ENCODE results near the gene AP1S2. TPM values are rescaled to one million over a fixed set of nuclear protein-coding genes. Genes with fewer than 3 reads are reported as not detected.
"Not testable (repeated sequence)": the region's sequence is repeated elsewhere in the genome, so short reads cannot be mapped to it uniquely, and the experiment has no call there.

The AP1S2 gene
- polyA plus RNA-seq, 2 donors = 5.2 to 7.5 TPM

DNA sequence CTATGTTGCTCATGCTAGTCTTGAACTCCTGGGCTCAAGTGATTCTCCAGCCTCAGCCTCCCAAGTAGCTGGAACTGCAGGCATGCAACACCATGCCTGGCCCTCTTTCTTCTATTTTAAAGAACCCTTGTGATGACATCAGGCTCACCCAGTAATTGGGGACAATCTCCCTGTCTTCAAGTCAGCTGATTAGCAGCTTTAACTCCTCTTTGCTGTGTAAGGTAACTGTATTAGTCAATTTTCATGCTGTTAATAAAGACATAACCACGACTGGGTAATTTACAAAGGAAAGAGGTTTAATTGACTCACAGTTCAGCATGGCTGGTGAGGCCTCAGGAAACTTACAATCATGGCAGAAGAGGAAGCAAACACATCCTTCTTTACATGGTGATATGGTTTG lies 23.3 kb upstream of the AP1S2 start:
- WGBS, 2 donors = 59 to 81% methylated on average over 1 of the region's 1 CpG
- H3K27me3 ChIP-seq (ENCODE audit: control insufficient read depth in 1 of 2, insufficient read depth in 2 of 2, low read length in 2 of 2); H3K4me3 ChIP-seq (ENCODE audit: low read depth in 1 of 2, low read length in 2 of 2); H3K4me1 ChIP-seq (ENCODE audit: control insufficient read depth in 2 of 2, insufficient read depth in 2 of 2, low read length in 1 of 2); H3K27ac ChIP-seq (ENCODE audit: low read depth in 2 of 2, low read length in 1 of 2); H3K9me3 ChIP-seq (ENCODE audit: control insufficient read depth in 2 of 2, insufficient read depth in 1 of 2, low read depth in 1 of 2, low read length in 1 of 2); H3K36me3 ChIP-seq (ENCODE audit: control insufficient read depth in 2 of 2, insufficient read depth in 2 of 2, low read length in 1 of 2): not testable (repeated sequence)

DNA sequence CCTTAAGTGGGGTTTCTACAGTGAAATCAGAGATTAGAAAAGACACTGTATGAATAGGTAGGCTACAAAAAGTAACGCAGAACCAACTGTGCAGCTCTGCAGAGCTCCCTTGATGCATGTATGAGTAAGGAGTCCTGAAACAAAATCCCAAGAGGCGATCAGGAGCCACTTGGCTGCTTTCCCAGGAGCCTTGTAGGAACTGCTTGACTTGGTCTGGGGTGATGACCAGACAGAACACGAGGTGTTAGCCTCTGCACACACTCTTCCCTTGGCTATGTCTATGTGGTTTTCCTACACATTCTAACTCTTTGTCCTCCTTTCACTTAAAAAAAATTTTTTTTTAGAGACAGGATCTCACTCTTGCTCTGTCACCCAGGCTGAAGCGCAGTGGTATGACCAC lies 22.8 kb upstream of the AP1S2 start:
- Histone ChIP-seq H3K9me3 (ENCODE audit: control insufficient read depth in 2 of 2, insufficient read depth in 1 of 2, low read depth in 1 of 2, low read length in 1 of 2) (no peaks in the 10 kb centered on the region), H3K27ac (ENCODE audit: low read depth in 2 of 2, low read length in 1 of 2) (no peak overlapping the region), H3K4me1 (ENCODE audit: control insufficient read depth in 2 of 2, insufficient read depth in 2 of 2, low read length in 1 of 2) (no peaks in the 10 kb centered on the region), H3K4me3 (ENCODE audit: low read depth in 1 of 2, low read length in 2 of 2) (no peak overlapping the region), H3K27me3 (ENCODE audit: control insufficient read depth in 1 of 2, insufficient read depth in 2 of 2, low read length in 2 of 2) (no peaks in the 10 kb centered on the region), H3K36me3 (ENCODE audit: control insufficient read depth in 2 of 2, insufficient read depth in 2 of 2, low read length in 1 of 2) (no peaks in the 10 kb centered on the region)
- WGBS, 2 donors = 65 to 84% methylated on average over 4 of the region's 4 CpGs

DNA sequence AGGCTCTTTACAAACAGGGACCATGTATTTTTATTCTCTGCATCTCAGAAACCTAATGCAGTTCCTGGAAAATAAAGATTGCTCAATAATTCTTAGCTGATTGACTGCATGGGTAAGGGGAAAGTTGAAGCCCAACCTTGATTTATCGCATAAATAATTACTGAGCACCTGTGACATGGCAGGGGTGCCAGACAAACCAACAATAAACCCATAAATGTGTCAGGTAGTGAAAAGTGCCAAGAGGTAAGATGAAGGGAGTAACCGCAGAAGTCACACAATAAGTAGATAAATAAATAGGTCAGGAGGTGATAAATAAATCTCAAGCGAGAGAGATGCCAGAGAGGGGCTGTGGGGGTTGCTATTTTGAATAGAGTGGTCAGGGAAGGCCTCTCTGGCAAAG lies 20.1 kb upstream of the AP1S2 start:
- no peaks in the 10 kb centered on the region for H3K36me3 ChIP-seq (ENCODE audit: control insufficient read depth in 2 of 2, insufficient read depth in 2 of 2, low read length in 1 of 2)
- 54 to 67% methylated on average over 3 of the region's 3 CpGs for WGBS, 2 donors
- H3K27me3 ChIP-seq (ENCODE audit: control insufficient read depth in 1 of 2, insufficient read depth in 2 of 2, low read length in 2 of 2) = no peaks in the 10 kb centered on the region

DNA sequence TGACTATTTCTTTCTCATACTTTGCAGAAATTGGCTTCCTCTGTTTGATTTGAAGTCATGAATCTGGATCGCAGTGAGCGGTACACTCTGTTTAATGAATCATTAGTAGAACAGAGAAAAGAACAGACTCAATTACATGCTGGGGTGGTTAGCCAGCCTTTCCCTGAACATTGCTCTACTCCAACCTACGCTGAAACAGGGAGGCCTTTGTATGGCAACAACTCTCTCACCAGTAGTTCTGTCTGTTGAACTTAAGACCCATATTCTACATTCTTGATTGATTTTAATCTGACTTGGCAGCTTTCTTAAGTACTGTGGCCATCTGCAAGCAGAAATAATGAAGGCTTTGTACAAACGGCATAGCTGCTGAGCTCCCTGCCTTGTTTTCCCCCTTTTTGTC lies 19.0 kb upstream of the AP1S2 start:
- no peak overlapping the region for H3K27ac ChIP-seq (ENCODE audit: low read depth in 2 of 2, low read length in 1 of 2)
- H3K4me3 ChIP-seq (ENCODE audit: low read depth in 1 of 2, low read length in 2 of 2) = no peak overlapping the region
- no peaks in the 10 kb centered on the region for H3K9me3 ChIP-seq (ENCODE audit: control insufficient read depth in 2 of 2, insufficient read depth in 1 of 2, low read depth in 1 of 2, low read length in 1 of 2)
- no peaks in the 10 kb centered on the region for H3K36me3 ChIP-seq (ENCODE audit: control insufficient read depth in 2 of 2, insufficient read depth in 2 of 2, low read length in 1 of 2)
- no peaks in the 10 kb centered on the region for H3K27me3 ChIP-seq (ENCODE audit: control insufficient read depth in 1 of 2, insufficient read depth in 2 of 2, low read length in 2 of 2)
- H3K4me1 ChIP-seq (ENCODE audit: control insufficient read depth in 2 of 2, insufficient read depth in 2 of 2, low read length in 1 of 2) = no peaks in the 10 kb centered on the region
- 64 to 66% methylated on average over 4 of the region's 4 CpGs for WGBS, 2 donors

More for the DNA sequence above, 20.1 kb upstream of the AP1S2 start:
- no peaks in the 10 kb centered on the region for H3K9me3 ChIP-seq (ENCODE audit: control insufficient read depth in 2 of 2, insufficient read depth in 1 of 2, low read depth in 1 of 2, low read length in 1 of 2)
- no peak overlapping the region for H3K4me3 ChIP-seq (ENCODE audit: low read depth in 1 of 2, low read length in 2 of 2)
- no peaks in the 10 kb centered on the region for H3K4me1 ChIP-seq (ENCODE audit: control insufficient read depth in 2 of 2, insufficient read depth in 2 of 2, low read length in 1 of 2)
- H3K27ac ChIP-seq (ENCODE audit: low read depth in 2 of 2, low read length in 1 of 2) = no peak overlapping the region

DNA sequence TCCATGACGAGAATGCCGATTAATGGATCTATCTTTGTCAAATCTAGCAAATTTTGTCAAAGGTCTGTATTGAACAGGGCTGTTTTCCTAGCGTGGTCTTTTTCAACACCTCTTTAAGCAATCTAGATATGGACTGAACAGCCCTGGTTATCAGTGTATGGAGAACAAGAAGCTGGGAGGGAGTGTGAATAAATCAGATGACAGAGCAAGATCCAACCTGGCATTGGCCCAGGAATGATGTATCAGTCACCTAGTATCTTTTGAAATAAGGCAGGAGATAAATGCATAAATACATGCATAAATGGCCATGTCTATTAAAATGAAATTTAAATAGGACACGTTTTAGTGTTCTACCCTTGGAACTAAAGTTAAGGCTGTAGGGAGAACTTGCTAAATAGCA lies 15.7 kb upstream of the AP1S2 start:
- H3K36me3 ChIP-seq (ENCODE audit: control insufficient read depth in 2 of 2, insufficient read depth in 2 of 2, low read length in 1 of 2) = no peaks in the 10 kb centered on the region
- H3K27ac ChIP-seq (ENCODE audit: low read depth in 2 of 2, low read length in 1 of 2) = no peak overlapping the region
- no peaks in the 10 kb centered on the region for H3K9me3 ChIP-seq (ENCODE audit: control insufficient read depth in 2 of 2, insufficient read depth in 1 of 2, low read depth in 1 of 2, low read length in 1 of 2)
- no peak overlapping the region for H3K4me3 ChIP-seq (ENCODE audit: low read depth in 1 of 2, low read length in 2 of 2)
- H3K4me1 ChIP-seq (ENCODE audit: control insufficient read depth in 2 of 2, insufficient read depth in 2 of 2, low read length in 1 of 2) = no peaks in the 10 kb centered on the region
- 72 to 76% methylated on average over 4 of the region's 4 CpGs for whole genome bisulfite sequencing, 2 donors
- H3K27me3 ChIP-seq (ENCODE audit: control insufficient read depth in 1 of 2, insufficient read depth in 2 of 2, low read length in 2 of 2) = no peaks in the 10 kb centered on the region

DNA sequence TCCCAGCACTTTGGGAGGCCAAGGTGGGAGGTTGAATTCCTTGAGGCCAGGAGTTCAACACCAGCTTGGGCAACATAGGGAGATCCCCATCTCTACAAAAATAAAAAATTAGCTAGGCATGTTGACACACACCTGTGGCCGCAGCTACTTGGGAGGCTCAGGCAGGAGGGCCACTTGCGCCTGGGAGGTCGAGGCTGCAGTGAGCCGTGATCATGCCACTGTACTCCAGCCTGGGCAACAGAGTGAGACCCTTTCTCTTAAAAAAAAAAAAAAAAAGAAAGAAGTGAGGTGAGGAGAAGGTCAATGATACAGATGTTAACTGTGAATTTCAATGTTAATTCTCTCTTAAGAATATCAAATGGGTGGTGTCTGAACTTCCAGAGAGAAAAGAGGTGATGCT lies 15.1 kb upstream of the AP1S2 start:
- Histone ChIP-seq H3K36me3 (ENCODE audit: control insufficient read depth in 2 of 2, insufficient read depth in 2 of 2, low read length in 1 of 2) (no peaks in the 10 kb centered on the region), H3K4me1 (ENCODE audit: control insufficient read depth in 2 of 2, insufficient read depth in 2 of 2, low read length in 1 of 2) (no peaks in the 10 kb centered on the region), H3K9me3 (ENCODE audit: control insufficient read depth in 2 of 2, insufficient read depth in 1 of 2, low read depth in 1 of 2, low read length in 1 of 2) (no peaks in the 10 kb centered on the region), H3K4me3 (ENCODE audit: low read depth in 1 of 2, low read length in 2 of 2) (no peak overlapping the region), H3K27ac (ENCODE audit: low read depth in 2 of 2, low read length in 1 of 2) (no peak overlapping the region), H3K27me3 (ENCODE audit: control insufficient read depth in 1 of 2, insufficient read depth in 2 of 2, low read length in 2 of 2) (no peaks in the 10 kb centered on the region)
- WGBS, 2 donors = 88 to 96% methylated on average over 4 of the region's 4 CpGs

DNA sequence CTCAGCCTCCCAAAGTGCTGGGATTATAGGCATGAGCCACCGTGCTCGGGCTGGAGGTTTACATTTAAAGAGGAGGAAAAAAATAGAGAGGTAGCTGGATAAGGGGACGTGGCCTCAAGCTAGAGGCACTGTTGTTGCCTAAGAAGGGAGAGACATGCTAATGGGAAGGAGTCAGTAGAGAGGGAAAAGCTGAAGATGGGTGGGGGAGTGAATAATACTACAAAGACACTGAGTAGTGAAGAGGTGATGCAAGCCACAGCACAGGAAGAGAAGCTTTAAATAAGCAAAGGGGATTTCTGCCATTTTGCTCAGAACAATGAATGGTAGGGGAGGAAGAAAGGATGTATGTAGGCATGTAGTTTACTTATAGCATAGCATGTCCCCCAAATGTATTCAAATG lies 11.5 kb upstream of the AP1S2 start:
- H3K27me3 ChIP-seq (ENCODE audit: control insufficient read depth in 1 of 2, insufficient read depth in 2 of 2, low read length in 2 of 2) = no peaks in the 10 kb centered on the region
- WGBS, 2 donors = 86 to 87% methylated on average over 3 of the region's 3 CpGs

DNA sequence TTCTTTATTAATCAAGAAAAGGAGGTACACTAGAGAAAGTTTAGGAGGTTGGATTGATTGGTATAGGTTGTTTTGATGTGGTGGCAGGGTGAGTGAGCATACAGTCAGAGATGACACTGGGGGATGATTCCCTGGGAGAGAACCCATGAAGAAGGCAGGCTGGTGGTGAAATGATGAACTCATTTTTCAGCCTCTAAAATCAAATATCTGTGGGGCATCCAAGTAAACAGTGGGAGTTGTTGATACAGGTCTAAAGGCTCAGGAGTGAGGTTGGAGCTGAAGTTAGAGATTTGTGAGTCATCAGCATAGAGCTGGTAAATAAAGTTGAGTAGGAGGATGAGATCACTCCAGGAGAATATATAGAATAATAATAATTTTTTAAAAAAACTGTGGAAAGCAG lies 10.0 kb upstream of the AP1S2 start:
- no peaks in the 10 kb centered on the region for H3K27me3 ChIP-seq (ENCODE audit: control insufficient read depth in 1 of 2, insufficient read depth in 2 of 2, low read length in 2 of 2)
- no peaks in the 10 kb centered on the region for H3K9me3 ChIP-seq (ENCODE audit: control insufficient read depth in 2 of 2, insufficient read depth in 1 of 2, low read depth in 1 of 2, low read length in 1 of 2)
- no peaks in the 10 kb centered on the region for H3K4me1 ChIP-seq (ENCODE audit: control insufficient read depth in 2 of 2, insufficient read depth in 2 of 2, low read length in 1 of 2)
- no peaks in the 10 kb centered on the region for H3K36me3 ChIP-seq (ENCODE audit: control insufficient read depth in 2 of 2, insufficient read depth in 2 of 2, low read length in 1 of 2)
- no peak overlapping the region for H3K4me3 ChIP-seq (ENCODE audit: low read depth in 1 of 2, low read length in 2 of 2)
- no peak overlapping the region for H3K27ac ChIP-seq (ENCODE audit: low read depth in 2 of 2, low read length in 1 of 2)

More for the DNA sequence above, 11.5 kb upstream of the AP1S2 start:
- Histone ChIP-seq H3K27ac (ENCODE audit: low read depth in 2 of 2, low read length in 1 of 2) (no peak overlapping the region), H3K4me1 (ENCODE audit: control insufficient read depth in 2 of 2, insufficient read depth in 2 of 2, low read length in 1 of 2) (no peaks in the 10 kb centered on the region), H3K4me3 (ENCODE audit: low read depth in 1 of 2, low read length in 2 of 2) (no peak overlapping the region), H3K36me3 (ENCODE audit: control insufficient read depth in 2 of 2, insufficient read depth in 2 of 2, low read length in 1 of 2) (no peaks in the 10 kb centered on the region), H3K9me3 (ENCODE audit: control insufficient read depth in 2 of 2, insufficient read depth in 1 of 2, low read depth in 1 of 2, low read length in 1 of 2) (no peaks in the 10 kb centered on the region)

DNA sequence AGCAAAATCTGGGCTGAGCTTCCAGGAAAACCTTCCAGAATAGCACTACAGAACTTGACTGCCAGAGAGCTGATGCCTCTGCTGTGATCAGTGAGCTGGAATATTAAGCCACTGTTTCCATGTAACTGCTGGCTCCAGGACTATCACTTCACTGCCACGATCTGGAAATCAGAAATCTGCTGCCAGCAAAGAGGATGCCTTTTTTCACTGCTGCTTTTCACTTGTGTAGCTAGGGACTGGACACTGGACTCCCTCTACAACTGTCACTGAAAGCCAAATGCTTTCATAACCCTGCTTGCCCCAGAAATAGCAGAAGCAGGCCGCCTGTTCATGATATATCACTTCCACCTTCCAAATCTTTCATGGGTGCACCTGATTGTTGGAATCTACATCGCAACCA lies 9.4 kb upstream of the AP1S2 start:
- no peaks in the 10 kb centered on the region for H3K4me1 ChIP-seq (ENCODE audit: control insufficient read depth in 2 of 2, insufficient read depth in 2 of 2, low read length in 1 of 2)
- no peaks in the 10 kb centered on the region for H3K27me3 ChIP-seq (ENCODE audit: control insufficient read depth in 1 of 2, insufficient read depth in 2 of 2, low read length in 2 of 2)
- 75 to 77% methylated on average over 3 of the region's 3 CpGs for WGBS, 2 donors
- no peaks in the 10 kb centered on the region for H3K36me3 ChIP-seq (ENCODE audit: control insufficient read depth in 2 of 2, insufficient read depth in 2 of 2, low read length in 1 of 2)
- H3K9me3 ChIP-seq (ENCODE audit: control insufficient read depth in 2 of 2, insufficient read depth in 1 of 2, low read depth in 1 of 2, low read length in 1 of 2) = no peaks in the 10 kb centered on the region
- no peak overlapping the region for H3K4me3 ChIP-seq (ENCODE audit: low read depth in 1 of 2, low read length in 2 of 2)
- no peak overlapping the region for H3K27ac ChIP-seq (ENCODE audit: low read depth in 2 of 2, low read length in 1 of 2)

DNA sequence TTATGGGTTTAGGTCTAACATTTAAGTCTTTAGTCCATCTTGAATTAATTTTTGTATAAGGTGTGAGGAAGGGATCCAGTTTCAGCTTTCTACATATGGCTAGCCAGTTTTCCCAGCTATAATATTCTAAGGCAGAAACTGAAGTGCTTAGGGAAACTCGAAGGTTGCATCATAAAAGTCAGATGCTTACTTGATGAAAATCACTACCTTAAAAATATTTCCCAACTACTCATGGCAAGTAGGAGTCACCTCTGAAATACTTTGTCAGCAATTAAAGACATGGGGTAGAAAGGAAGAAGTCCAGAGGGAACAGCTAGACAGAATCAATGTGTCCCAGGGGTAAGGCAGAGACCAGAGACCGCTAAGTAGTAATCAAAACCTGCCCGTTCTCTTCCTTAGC lies 6.3 kb upstream of the AP1S2 start:
- 86 to 90% methylated on average over 3 of the region's 3 CpGs for WGBS, 2 donors
- no peaks in the 10 kb centered on the region for H3K9me3 ChIP-seq (ENCODE audit: control insufficient read depth in 2 of 2, insufficient read depth in 1 of 2, low read depth in 1 of 2, low read length in 1 of 2)

More for the DNA sequence above, 6.3 kb upstream of the AP1S2 start:
- no peaks in the 10 kb centered on the region for H3K36me3 ChIP-seq (ENCODE audit: control insufficient read depth in 2 of 2, insufficient read depth in 2 of 2, low read length in 1 of 2)
- no peak overlapping the region for H3K27ac ChIP-seq (ENCODE audit: low read depth in 2 of 2, low read length in 1 of 2)
- peaks cover 0 to 2% of the 10 kb centered on the region in 2 donors for H3K27me3 ChIP-seq (ENCODE audit: control insufficient read depth in 1 of 2, insufficient read depth in 2 of 2, low read length in 2 of 2)
- no peak overlapping the region for H3K4me3 ChIP-seq (ENCODE audit: low read depth in 1 of 2, low read length in 2 of 2)
- no peaks in the 10 kb centered on the region for H3K4me1 ChIP-seq (ENCODE audit: control insufficient read depth in 2 of 2, insufficient read depth in 2 of 2, low read length in 1 of 2)
